ENCODE data around the gene FUT8. TPM values are rescaled to one million over a fixed set of nuclear protein-coding genes. Genes with fewer than 3 reads are reported as not detected.

FUT8 gene
- total and polyA plus RNA-seq, 2 of the 8 experiments (the other 6 are each of a cell fraction or from before 2014, with no cell fraction given) = 10.5 to 25.1 TPM

DNA sequence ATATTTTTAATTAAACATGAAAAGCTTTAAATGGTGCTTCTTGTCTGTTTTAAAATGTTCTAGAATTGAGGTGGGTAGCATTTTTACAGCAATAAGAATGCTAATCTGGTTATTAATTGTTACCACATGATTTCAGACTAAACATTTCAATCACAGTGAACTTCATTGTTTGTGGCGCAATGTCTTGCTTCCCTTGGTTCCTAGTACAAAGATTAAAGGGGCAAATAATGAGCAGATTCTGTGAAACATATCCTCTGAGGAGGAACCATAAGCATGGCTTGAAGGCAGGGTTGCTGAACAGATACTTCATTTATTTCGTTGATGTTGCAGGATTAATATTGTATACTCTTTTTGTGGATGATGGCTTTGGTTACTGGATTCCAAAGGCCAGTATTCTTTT, 162.1 kb downstream of the FUT8 start (continued):
- TF ChIP-seq, protein P1, sequence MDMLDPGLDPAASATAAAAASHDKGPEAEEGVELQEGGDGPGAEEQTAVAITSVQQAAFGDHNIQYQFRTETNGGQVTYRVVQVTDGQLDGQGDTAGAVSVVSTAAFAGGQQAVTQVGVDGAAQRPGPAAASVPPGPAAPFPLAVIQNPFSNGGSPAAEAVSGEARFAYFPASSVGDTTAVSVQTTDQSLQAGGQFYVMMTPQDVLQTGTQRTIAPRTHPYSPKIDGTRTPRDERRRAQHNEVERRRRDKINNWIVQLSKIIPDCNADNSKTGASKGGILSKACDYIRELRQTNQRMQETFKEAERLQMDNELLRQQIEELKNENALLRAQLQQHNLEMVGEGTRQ (IDR thresholded peaks at IDR 0.05; ENCODE audit: low read length) = no peak
- TF ChIP-seq BACH1 (IDR thresholded peaks at IDR 0.05; ENCODE audit: low read length) = no peak

Measured in H1 (cell line).